SW480 (cell line): ENCODE measurements around the gene PCCA.
"Not testable (repeated sequence)": the region's sequence is repeated elsewhere in the genome, so short reads cannot be mapped to it uniquely, and the experiment has no call there.

Experiments used
- DNase-seq: peaks from one replicate; pipeline ENCODE4 v3.0.0-alpha.2; 2016; ENCODE audit warnings: low spot score

The PCCA gene

DNA sequence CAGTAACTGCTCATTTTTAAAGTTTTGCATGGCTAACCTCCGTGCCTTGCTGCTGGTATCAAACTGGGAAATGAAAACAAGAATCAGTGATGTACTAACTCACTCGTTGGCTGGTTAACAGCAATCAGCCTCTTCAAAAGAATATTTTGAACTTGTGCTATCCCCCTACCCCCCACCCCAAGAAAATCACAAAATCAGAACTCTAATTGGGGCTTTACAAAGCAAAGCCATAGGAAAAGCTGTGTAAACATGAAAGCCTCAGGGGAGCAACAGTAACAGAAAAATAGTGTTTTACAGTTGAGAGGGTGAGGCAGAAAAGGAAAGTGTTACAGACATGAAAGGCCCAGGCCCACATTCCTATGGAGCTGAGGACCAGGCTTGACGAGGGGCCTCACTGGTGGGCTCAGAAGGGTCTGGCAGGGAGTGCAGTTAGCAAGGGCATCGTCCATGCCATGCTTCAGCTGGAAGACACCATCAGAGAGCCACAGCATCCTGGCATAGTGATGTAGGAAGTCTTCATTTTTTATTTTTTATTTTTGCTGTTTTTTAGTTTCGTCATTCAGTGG is 217.6 kb downstream of the PCCA start:
- DNase-seq = no peak

DNA sequence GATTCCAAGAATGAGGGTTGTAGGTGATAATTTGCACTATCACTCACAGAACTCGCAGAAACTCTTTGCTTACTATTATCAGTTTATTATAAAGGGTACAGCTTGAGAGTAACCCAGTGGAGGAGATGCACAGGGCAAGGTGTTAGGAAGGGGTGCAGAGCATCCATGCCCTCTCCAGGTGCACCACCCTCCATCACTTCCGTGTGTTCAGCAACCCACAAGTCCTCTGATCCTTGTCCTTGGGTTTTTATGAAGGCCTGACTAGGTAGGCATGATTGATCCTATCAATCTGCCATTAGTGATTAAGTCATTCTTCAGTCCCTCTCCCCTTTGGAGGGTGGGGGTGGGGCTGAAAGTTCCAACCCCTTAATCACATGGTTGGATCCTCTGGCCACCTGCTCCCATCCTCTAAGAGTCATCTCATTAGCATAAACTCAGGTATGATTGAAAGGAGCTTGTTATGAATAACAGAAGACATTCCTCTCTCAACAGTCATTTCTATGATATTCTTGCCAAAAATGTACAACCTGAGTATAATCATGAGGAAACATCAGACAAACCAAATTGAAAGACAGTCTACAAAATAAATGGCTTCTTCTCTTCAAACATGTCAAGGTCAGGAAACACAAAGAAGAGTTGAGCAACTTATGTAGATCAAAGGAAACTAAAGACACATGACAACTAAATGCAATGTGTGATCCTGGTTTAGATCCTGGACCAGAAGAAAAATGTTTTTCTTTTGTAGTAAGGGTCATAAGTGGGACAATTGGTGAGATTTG is 225.4 kb downstream of the PCCA start:
- DNase-seq = peak; percentile 14

DNA sequence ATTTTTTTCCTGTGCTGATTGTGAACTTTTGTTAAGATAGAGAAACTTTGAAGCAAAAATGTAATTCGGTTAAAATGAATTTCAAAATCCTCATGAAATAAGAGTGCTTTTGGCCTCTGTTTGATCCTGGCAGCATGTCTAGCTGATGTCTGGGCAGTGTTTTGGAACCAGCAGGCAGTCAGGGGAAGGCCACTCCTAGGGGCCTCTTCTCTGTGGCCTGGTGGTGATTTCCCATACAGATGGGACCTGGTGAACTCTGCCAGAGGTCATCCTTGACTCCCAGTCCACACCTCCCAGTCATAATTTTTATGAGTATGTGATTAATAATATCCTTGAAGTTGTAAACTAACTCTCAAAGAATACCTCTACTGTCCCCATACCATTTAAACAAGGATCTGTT is 226.6 kb downstream of the PCCA start:
- DNase-seq = no peak

DNA sequence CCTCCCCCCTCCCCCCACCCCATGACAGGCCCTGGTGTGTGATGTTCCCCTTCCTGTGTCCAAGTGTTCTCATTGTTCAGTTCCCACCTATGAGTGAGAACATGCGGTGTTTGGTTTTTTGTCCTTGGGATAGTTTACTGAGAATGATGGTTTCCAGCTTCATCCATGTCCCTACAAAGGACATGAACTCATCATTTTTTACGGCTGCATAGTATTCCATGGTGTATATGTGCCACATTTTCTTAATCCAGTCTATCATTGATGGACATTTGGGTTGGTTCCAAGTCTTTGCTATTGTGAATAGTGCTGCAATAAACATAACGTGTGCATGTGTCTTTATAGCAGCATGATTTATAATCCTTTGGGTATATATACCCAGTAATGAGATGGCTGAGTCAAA is 229.6 kb downstream of the PCCA start:
- DNase-seq = not testable (repeated sequence)

DNA sequence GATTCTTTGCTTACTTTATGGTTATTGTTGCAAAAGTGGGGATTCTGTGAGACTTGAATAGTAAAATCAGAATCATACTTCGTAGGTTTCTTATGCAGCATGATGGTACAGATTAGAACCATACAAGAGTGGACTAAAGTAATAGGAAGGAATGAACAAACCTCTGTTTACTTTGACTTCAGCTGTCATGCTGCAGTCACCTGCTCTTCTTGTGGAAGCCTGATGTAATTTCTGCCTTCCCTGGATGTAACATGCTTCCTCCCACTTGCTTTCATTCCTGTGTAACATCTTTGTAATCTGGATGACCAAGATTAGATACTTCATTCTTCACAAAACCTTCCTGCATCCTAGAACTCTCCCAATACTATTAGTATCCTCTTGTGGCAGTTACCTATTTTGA is 235.0 kb downstream of the PCCA start:
- DNase-seq = no peak

DNA sequence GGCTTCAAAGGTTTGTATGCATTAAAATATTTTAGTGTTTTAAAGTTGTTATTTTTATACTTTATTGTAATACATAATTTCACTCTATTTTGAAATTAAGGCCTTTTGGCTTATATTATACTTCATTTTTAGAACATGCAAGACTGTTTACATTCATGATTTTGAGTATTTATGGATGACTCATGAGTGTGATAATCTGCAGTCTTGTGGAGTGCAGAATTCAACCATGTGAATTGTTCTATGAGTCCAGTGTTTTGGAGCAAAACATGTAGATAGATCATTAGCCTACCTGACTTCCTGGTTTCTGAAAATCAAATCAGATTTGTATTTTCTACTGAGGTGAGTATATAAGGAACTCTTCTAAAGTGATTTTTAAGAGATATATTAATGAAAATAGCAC is 241.8 kb downstream of the PCCA start:
- DNase-seq = no peak

DNA sequence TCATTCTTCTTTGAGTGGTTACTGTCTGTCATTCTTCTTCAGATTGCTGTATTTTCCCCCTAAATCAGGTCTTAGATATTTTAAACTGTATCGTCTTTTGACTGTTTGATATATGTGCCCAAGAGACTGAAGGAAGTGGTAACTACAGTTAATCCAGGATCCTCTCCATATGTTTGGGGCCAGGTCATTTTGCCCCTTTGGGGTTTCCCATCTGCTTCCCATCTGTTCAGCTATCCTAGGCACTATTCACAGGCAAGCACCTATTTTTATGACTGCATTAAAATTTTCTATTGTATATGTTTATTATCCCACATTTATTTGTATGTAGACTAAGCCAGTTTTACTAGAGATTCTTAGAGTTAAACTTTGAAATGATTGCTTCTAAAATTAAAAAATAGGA is 244.2 kb downstream of the PCCA start:
- DNase-seq = no peak

DNA sequence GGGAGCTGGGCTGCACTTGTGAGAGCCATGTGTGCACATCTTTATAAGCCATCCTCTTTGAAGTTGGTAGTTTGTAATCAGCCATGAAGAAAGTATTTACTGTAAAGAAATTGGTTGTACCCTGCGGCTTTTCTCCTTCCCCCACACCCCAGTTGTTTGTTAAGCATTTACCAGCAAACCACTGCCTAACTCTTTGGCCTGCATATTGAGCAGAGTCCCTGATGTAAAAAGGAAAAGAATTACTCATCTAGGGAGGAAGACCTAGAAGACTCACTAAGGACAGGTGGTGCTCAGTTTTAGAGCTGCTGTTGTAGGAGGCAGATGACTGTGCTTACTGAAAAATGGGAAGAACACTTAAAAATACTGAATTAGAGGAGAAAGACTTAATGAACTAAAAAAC is 245.3 kb downstream of the PCCA start:
- DNase-seq = peak; percentile 34

DNA sequence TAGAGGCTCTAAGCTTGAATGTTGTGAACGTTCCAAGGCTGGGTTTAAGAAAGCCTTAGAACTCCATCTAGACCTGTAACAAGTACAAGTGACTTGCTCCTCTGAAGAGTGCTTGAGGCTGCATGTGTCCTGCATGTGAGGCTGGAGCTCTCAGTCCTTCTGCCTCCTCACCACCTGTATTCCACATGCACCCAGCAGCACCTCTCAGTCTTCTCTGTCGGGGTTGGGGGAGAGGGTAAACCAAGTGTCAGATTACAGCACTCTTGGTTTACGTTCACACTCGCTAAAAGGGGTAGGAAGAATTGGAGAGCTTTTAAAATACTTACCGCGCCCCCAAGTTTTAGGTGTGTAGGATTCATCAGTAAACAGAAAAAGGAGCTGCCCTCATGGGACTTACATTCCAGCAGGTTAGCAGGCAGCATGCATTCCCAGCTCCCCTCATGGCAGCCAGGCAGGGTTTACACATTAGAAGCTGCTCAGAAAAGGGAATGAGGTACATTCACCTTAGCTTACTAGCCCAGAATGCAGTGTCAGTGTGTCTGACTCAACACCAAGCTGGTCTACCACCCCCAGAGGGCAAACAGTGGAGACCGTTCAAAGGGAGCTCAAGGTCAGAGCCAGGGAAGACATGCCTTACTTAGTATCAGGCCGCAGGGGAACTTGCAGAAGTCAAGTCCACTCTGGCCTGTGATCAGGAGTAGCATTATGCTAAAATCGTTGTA is 248.1 kb downstream of the PCCA start:
- DNase-seq = no peak

DNA sequence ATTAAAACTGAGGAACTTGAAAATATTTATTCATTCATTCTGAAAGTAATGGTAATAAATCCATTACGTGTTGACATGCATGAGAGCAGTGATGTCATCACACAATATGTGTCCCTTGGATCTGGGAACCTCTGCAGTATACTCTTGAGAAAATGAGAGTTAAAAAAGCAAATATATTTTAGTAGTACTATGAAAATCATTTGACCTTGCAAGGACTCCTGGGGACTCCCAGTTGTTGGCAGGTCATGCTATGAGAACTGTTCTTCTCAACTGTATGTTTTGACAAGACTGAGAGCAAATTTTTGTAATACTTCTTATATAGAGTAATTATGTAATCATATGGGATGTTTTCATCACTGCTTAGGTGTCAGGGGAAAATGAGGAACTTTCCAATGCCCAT is 249.4 kb downstream of the PCCA start:
- no peak for DNase-seq

DNA sequence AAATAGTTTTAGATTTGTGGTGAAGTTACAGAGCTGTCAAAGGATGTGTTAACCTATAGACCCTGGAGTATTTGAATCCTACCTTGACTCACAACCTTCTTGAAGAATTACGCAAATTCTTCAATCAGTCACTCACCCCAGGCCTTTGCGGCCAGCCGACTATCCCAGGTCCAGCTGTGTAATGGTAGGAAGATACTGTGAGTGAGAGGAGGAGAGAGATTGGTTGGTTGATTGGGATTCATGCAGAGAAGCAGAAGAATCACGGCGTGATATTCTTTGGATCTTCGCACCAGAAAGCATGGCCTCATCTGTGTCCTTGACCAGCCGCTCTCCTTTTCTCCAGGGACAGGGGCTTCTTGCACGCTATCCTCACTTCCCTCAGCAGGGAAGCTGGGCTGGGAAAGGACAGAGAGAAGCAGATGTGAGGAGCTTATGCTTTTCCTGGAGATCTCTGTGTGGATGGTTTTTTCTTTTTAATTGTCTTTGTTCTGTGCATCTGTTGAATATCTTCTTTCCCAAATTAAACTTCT is 250.6 kb downstream of the PCCA start:
- no peak for DNase-seq

DNA sequence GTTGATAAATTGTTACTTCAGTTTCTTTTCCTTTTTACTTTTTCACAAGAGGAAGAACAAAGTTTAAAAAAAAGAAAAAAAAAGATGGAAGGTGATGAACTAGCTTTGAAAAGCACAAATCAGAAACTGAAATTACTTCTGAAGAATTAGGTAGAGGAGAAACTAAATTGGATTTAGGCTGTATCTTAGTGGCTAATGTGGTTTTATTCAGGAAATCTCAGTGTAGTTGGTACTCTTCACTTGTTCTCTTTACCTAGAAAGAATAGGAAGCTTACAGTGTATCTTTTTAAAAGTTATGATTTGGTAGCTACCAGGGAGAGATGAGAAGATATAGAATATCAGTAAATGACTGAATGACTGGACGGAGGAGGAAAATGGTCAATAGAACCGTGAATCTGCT is 252.0 kb downstream of the PCCA start:
- no peak for DNase-seq

DNA sequence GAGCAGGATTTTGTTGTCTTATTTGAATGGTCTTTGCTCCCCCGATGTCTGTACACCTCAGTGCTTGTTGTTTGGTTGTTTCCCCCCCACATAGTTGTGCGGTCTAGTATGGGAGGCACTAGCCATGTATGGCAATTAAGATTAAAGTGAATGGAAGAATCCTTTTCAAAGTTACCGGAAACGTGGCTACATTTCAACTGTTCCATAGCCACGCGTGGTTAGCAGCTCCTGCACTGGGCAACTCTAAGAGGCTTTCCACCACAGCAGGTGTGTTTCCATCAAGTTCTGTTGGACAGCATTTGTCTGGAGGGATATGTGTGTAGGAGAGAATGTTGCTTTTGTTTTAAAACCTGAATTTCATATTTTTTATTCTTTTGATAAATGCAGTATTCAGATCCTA is 252.4 kb downstream of the PCCA start:
- peak; percentile 42 for DNase-seq

DNA sequence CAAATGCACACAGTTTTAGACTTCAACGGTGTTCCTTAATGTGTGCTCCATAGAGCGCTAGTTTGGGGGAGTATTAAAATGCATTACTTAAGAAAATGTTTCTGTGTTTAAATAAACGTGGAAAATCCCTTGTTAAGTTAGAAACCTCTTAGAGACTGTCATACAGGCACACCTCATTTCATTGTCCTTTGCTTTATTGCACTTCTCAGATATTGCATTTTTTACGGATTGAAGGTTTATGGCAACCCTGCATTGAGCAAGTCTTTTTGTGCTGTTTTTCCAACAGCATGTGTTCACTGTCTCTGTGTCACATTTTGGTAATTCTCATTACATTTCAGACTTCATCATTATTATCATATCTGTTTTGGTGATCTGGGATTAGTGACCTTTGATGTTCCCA is 255.7 kb downstream of the PCCA start:
- DNase-seq = no peak

DNA sequence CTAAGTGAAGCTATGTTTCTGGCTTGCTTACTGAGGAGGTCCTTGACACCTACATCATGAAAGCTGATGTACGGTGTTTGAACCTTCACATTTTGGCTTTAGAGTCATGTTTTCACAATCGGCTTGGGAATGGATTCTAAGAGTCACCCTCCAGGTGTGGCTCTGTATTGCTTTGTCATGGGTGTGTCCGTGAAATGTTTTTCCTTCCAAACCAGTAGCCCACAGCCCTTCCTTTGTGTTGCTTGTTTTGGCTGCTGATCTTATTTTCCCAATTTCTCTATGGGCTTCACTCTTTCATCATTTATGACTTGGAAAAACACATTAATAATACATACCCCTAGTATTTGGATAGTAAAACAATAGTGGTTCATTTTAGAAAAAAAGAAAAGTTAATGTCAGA is 259.1 kb downstream of the PCCA start:
- peak; percentile 68 for DNase-seq

DNA sequence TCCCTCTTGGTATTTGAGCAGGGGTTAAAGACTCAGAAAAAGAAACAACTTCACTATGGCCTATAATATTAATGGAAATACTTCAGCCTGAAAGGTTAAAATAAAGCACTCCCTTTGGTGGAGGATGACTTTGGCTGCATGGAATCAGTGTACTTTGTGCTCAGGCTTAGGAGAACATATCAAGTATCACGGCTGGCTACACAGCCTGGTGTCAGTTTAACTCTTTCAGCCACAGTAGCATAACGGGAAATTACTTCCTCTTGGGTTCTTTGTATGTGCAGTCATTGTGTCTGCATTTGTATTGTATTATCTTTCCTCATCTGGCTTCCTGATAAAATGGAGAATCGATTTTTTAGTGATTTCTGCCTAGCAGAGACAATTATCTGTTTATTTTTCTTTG is 260.7 kb downstream of the PCCA start:
- DNase-seq = no peak

DNA sequence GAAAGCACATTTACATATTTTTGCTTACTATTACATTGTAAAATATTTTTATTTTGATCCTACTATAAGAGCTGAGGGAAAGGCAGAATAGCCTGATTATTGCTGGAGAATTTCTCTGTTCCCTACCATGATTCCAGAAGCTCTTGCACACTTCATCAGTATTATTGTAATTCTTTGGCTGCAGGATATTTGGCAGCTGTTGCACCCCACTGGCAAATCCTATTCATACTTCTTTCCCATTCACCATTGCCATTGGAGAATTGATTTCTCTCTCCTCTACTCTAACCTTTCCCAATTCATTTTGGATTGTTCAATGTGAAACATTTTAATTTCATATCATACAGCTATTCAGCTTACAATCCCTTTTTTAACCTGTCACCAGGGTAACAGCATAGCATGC is 261.7 kb downstream of the PCCA start:
- DNase-seq = no peak

DNA sequence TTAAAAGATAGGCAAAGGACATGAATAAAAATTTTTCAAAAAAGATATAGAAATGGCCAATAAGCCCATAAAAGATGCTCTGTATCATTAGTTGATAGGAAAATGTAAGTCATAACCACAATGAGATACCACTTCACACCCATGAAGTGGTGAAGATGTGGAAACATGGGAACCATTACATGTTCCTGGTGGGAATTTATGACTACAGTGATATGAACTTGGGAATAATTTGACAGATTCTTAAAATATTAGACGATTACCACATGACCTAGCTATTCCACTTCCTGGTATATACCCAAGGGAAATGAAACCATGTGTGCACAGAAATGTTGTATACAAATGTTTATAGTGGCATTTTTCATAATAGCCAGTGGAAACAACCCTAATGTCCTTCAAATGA is 267.5 kb downstream of the PCCA start:
- DNase-seq = no peak

DNA sequence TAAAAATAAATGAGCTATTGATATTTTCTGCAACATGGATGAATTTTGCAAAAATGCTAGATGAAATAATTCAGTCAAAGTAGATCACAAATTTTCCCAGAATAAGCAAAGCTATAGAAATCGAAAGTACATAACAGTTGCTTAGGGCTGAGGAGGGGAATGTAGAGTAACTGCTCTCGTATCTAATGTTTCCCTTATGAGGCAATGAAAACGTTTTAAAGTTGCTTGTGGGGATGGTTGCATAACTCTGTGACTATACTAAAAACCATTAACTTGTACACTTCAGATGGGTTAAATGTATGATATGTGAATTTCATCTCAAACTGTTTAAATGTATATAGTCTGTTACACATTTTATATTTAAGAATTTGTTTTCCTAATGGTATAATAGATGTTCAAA is 268.0 kb downstream of the PCCA start:
- DNase-seq = no peak

DNA sequence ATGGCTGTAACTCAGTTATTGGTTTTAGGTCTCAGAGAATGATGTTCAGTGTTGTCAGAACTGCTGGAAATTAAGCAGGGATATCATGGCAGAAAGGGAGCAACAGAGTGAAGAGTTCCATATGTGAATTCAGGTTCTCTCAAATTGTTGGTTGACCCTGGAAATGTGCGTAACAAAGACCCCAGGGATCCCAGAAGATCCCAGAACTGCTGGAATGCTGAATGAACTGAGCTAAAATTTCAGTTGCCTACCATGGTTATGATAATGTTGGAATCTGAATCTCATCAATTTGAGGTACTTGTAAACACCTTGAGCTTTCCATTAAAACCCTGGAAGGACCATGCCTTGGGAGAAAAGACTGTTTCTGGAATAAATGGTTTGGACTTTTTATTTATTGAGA is 268.9 kb downstream of the PCCA start:
- no peak for DNase-seq

DNA sequence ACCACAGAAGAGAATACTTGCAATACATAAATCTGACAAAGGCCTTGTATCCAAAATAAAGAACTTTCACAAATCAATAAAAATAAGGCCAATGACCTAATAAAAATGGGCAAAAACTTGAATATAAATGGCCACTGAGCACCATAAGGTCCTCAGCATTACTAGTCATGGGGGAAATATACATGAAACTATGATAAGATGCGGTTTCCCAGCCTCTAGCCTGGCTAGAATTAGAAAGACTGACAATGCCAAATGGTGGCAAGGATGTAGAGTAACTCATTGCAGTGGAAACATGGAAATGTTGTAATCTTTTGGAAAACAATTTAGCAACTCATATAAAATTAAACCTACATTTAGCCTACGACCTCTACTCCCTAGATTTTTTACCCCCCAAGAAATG is 272.6 kb downstream of the PCCA start:
- no peak for DNase-seq

DNA sequence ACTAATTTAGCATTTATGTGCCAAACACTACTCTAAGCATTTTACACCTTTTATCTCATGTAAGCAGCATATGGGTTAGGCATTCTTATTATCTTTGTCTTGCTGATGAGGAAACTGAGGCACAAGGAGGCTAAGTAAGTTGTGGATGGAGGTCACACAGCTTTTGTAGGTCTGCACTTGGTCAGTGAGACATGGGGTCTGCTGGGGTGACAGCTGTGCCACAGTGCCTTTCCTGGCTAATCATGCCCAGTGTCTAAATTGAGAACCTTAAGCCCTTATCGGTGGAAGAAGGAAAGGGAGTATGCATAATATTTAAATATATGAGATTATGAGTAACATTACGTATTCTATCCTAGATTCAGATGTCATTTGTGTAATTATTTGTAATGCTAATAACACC is 273.5 kb downstream of the PCCA start:
- DNase-seq = no peak

DNA sequence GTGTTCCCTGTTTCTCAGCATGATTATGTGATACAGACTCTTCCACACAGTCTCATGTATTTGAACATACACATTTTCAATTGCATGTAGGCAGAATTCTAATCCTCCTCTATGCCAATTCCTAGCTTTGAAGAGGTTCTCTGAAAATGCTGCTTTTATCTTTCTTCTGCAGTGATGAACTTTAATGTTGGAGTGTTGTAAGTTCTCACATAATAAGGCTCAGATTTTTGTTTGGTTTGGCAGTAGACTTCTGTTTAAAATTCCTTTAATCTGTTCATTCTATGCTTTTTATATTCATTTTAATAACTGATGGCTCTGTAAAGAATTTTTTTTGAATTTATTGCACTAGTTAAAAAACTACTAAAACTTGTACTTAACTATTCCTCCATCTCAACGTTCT is 273.9 kb downstream of the PCCA start:
- DNase-seq = no peak
